Thymus (tissue), 11 donors: Measurements from ENCODE around the gene GRB7. TPM values are rescaled to one million over a fixed set of nuclear protein-coding genes. Genes with fewer than 3 reads are reported as not detected.
"Not testable (repeated sequence)": the region's sequence is repeated elsewhere in the genome, so short reads cannot be mapped to it uniquely, and the experiment has no call there.

Experiments used
- DNase-seq, 9 donors: peaks; one replicate each; pipeline ENCODE4 v3.0.0-alpha.2; 2013; ENCODE audit warnings: low spot score in 9 of 9, low read depth in 6 of 9, missing footprints in 1 of 9
- H3K27ac ChIP-seq, 2 donors: one replicate each; pipeline ENCODE4 v1.5.1; 2013; ENCODE audit warnings: control low read depth in 1 of 2, low read depth in 1 of 2, low read length in 1 of 2, mild to moderate bottlenecking in 1 of 2, moderate library complexity in 1 of 2
- H3K27me3 ChIP-seq, 2 donors: one replicate each; pipeline ENCODE4 v1.5.1; 2013; ENCODE audit warnings: low read length in 1 of 2; ENCODE audit not compliant: control insufficient read depth in 2 of 2, insufficient read depth in 1 of 2
- H3K36me3 ChIP-seq, 2 donors: one replicate each; pipeline ENCODE4 v1.5.1; 2013; ENCODE audit warnings: low read length in 1 of 2, mild to moderate bottlenecking in 1 of 2, moderate library complexity in 1 of 2; ENCODE audit not compliant: control insufficient read depth in 2 of 2, insufficient read depth in 2 of 2
- H3K4me1 ChIP-seq, 2 donors: one replicate each; pipeline ENCODE4 v1.5.1; 2013; ENCODE audit warnings: low read length in 2 of 2; ENCODE audit not compliant: control insufficient read depth in 2 of 2, insufficient read depth in 2 of 2
- H3K4me3 ChIP-seq, 2 donors: one replicate each; pipeline ENCODE4 v1.5.1; 2013; ENCODE audit warnings: low read length in 2 of 2, control low read depth in 1 of 2, mild to moderate bottlenecking in 1 of 2
- H3K9me3 ChIP-seq, 2 donors: one replicate each; pipeline ENCODE4 v1.5.1; 2013; ENCODE audit warnings: low read length in 1 of 2, mild to moderate bottlenecking in 1 of 2; ENCODE audit not compliant: control insufficient read depth in 2 of 2, insufficient read depth in 1 of 2
- WGBS: extraction: QIAGEN DNeasy Blood & Tissue Kit; methylation state at CpG from one replicate; pipeline ENCODE4 v1.1.7; 2013; 5-methylcytosine and 5-hydroxymethylcytosine counted together
- polyA plus RNA-seq: library from polyadenylated mRNA; stranded (reverse); fragments of 200-250 nt; gene quantifications from one replicate; pipeline ENCODE4 v1.2.3, GENCODE V29; 2013
- total RNA-seq: library from RNA; stranded (reverse); fragments of 120-200 nt; gene quantifications from one replicate; pipeline ENCODE4 v1.2.4, GENCODE V29; 2013
- donor health status: healthy.

The GRB7 gene
- total and polyA plus RNA-seq, 2 donors, result 1.3 to 4.1 TPM

DNA sequence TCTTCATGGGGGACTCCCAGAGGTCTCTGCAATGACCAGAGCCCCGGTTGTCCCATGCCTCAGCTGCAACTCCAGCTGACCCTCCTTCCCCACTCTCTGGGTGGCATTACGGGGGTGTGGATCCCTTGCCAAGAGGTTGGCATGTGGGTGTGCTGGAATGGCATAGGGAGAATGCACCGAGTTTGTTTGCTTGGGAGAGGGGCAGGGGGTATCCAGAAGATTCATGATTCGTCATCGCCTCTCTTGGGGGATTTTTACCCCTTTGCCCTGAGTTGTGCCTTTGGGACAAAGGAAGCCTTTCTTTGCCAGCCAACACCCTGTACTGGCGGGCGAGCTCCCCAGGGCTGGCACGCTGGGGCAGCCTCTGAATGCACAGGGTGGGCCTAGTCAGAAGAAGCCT, 31.4 kb upstream of the GRB7 start:
- no peak overlapping the region for H3K27ac ChIP-seq
- H3K36me3 ChIP-seq, result no peaks in the 10 kb centered on the region
- DNase-seq, result no peak
- no peak overlapping the region for H3K4me3 ChIP-seq
- 96% methylated on average over 8 of the region's 8 CpGs for WGBS
- no peaks in the 10 kb centered on the region for H3K9me3 ChIP-seq
- H3K27me3 ChIP-seq, result peaks cover 3 to 17% of the 10 kb centered on the region in 2 donors
- peaks cover 6 to 21% of the 10 kb centered on the region in 2 donors for H3K4me1 ChIP-seq

DNA sequence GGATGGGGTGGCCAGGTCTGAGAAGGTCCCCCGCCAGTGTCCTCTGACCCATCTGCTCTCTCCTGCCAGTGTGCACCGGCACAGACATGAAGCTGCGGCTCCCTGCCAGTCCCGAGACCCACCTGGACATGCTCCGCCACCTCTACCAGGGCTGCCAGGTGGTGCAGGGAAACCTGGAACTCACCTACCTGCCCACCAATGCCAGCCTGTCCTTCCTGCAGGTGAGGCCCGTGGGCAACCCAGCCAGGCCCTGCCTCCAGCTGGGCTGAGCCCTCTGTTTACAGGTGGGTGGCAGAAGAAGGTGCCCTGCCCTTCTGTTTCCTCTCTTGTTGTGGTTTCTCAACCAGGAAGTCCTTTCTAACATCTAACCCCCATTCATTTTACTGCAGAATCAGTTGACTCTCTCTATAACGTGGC, 30.8 kb upstream of the GRB7 start:
- Histone ChIP-seq H3K4me3 (no peak overlapping the region), H3K36me3 (no peaks in the 10 kb centered on the region), H3K4me1 (peaks cover 6 to 21% of the 10 kb centered on the region in 2 donors), H3K27me3 (peaks cover 0 to 11% of the 10 kb centered on the region in 2 donors), H3K9me3 (no peaks in the 10 kb centered on the region), H3K27ac (no peak overlapping the region)
- 71% methylated on average over 7 of the region's 7 CpGs for WGBS
- DNase-seq, result peak in 1 of 9 donors; percentile 23

DNA sequence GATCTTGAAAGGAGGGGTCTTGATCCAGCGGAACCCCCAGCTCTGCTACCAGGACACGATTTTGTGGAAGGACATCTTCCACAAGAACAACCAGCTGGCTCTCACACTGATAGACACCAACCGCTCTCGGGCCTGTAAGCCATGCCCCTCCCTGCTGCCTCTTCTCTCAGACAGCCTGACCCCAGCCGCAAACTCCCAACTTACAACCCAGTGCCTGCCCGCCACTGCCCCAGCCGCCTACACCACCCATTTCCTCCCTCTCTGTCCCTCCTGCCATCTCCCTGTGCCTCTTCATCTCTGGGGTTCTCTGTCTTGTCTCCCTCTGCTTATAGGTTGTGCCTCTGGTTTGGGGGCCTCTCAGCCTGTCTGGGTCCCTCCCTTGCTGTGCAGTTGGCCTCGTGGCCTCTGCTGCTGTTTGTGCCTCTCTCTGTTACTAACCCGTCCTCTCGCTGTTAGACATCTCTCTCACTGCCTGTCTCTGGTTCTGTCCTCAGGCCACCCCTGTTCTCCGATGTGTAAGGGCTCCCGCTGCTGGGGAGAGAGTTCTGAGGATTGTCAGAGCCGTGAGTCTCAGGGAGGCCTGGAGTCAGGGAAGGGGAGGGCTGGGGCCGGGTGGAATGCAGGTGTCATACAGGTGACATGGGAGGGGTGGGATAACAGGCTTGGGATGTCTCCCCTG, 28.3 kb upstream of the GRB7 start:
- Histone ChIP-seq H3K27me3 (no peaks in the 10 kb centered on the region), H3K4me3 (no peak overlapping the region), H3K4me1 (peaks cover 6 to 19% of the 10 kb centered on the region in 2 donors), H3K9me3 (no peaks in the 10 kb centered on the region), H3K36me3 (no peaks in the 10 kb centered on the region), H3K27ac (no peak overlapping the region)
- WGBS, result 98% methylated on average over 14 of the region's 14 CpGs
- DNase-seq, result no peak

DNA sequence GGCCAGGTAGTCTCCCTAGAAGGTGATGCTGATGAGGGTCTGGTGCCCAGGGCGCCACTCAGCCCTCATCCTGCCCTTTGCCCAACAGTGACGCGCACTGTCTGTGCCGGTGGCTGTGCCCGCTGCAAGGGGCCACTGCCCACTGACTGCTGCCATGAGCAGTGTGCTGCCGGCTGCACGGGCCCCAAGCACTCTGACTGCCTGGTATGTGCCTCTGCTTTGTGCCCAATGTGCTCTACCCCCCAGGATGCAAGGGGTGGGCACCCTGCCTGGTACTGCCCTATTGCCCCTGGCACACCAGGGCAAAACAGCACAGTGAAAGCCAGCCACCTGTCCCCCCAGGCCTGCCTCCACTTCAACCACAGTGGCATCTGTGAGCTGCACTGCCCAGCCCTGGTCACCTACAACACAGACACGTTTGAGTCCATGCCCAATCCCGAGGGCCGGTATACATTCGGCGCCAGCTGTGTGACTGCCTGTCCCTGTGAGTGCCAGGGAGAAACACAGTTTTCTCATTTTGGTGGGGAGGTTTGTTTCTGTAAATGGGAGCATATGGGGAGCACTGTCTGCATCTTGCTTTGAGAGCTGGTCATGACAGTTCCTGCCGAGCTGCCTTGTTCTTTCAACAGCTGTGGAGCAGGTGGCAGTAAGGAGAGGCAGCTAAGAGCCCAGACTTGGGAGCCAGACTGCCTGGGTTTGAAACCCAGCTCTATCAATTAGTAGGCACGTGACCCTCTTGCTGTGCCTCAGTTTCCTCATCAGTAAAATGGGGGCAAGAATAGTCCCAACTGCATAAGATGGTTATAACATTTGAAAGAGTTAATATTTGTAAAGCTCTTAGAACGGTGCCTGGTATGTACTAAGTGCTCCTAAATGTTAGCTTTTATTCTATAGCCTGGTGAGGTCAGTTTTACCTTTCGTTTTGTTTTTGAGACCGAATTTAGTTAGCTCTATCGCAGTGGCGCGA, 27.5 kb upstream of the GRB7 start:
- peak in 2 of 9 donors; percentile 25 to 35 for DNase-seq
- no peaks in the 10 kb centered on the region for H3K36me3 ChIP-seq

DNA sequence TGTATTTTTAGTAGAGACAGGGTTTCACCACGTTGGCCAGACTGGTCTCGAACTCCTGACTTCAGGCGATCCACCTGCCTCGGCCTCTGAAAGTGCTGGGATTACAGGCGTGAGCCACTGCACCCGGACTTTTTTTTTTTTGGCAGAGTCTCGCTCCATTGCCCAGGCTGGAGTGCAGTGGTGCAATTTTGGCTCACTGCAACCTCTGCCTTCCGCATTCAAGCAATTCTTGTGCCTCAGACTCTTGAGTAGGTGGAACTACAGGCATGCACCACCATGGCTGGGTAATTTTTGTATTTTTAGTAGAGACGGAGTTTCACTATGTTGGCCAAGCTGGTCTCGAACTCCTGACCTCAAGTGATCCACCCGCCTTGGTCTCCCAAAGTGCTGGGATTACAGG, 26.7 kb upstream of the GRB7 start:
- not testable (repeated sequence) for H3K27me3 ChIP-seq, H3K36me3 ChIP-seq, H3K27ac ChIP-seq, H3K9me3 ChIP-seq, H3K4me3 ChIP-seq, DNase-seq
- peaks cover 6 to 19% of the 10 kb centered on the region in 2 donors for H3K4me1 ChIP-seq
- 95% methylated on average over 11 of the region's 11 CpGs for WGBS

More for the DNA sequence above, 27.5 kb upstream of the GRB7 start:
- Histone ChIP-seq H3K4me1 (peaks cover 6 to 19% of the 10 kb centered on the region in 2 donors), H3K27me3 (no peaks in the 10 kb centered on the region), H3K4me3 (no peak overlapping the region), H3K27ac (no peak overlapping the region), H3K9me3 (no peaks in the 10 kb centered on the region)
- 96% methylated on average over 20 of the region's 20 CpGs for WGBS

DNA sequence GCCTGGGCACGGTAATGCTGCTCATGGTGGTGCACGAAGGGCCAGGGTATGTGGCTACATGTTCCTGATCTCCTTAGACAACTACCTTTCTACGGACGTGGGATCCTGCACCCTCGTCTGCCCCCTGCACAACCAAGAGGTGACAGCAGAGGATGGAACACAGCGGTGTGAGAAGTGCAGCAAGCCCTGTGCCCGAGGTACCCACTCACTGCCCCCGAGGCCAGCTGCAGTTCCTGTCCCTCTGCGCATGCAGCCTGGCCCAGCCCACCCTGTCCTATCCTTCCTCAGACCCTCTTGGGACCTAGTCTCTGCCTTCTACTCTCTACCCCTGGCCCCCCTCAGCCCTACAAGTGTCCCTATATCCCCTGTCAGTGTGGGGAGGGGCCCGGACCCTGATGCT, 25.9 kb upstream of the GRB7 start:
- H3K27ac ChIP-seq, result no peak overlapping the region
- no peaks in the 10 kb centered on the region for H3K36me3 ChIP-seq
- DNase-seq, result no peak
- peaks cover 6 to 17% of the 10 kb centered on the region in 2 donors for H3K4me1 ChIP-seq
- WGBS, result 97% methylated on average over 10 of the region's 10 CpGs
- H3K27me3 ChIP-seq, result no peaks in the 10 kb centered on the region
- no peak overlapping the region for H3K4me3 ChIP-seq
- H3K9me3 ChIP-seq, result no peaks in the 10 kb centered on the region

DNA sequence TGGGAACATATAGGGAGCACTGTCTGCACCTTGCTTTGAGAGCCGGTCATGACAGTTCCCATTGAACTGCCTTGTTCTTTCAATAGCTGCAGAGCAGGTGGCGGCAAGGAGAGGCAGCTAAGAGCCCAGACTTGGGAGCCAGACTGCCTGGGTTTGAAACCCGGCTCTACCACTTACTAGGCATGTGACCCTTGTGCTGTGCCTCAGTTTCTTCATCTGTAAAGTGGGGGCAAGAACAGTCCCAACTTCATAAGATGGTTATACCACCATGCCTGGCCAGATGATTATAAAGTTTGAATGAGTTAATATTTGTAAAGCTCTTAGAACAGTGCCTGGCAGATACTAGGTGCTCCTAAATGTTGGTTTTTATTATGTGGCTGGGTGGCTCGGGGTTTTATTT, 23.5 kb upstream of the GRB7 start:
- Histone ChIP-seq H3K9me3 (no peaks in the 10 kb centered on the region), H3K27ac (no peak overlapping the region), H3K36me3 (no peaks in the 10 kb centered on the region), H3K27me3 (no peaks in the 10 kb centered on the region), H3K4me3 (no peak overlapping the region), H3K4me1 (peaks cover 0 to 9% of the 10 kb centered on the region in 2 donors)
- WGBS, result 97% methylated on average over 4 of the region's 4 CpGs
- no peak for DNase-seq

DNA sequence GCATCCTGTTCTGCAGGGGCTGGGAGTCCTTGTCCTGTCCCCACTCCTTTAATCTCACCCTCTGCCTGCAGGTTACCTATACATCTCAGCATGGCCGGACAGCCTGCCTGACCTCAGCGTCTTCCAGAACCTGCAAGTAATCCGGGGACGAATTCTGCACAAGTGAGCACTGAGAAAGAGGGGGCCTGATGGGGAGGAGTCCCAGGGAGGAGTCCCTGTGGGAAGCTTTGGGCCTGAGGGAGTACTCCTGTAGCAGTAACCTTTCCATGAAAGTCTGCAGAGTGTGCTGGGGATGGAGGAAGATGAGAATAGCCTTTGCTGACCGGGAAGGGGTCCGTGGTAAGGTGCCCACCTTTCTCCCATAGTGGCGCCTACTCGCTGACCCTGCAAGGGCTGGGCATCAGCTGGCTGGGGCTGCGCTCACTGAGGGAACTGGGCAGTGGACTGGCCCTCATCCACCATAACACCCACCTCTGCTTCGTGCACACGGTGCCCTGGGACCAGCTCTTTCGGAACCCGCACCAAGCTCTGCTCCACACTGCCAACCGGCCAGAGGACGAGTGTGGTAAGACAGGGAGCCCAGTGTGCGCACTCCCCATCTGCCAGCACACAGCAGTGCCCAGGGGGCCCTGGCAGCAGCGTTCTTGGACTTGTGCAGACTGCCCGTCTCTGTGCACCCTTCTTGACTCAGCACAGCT, 22.2 kb upstream of the GRB7 start:
- H3K27ac ChIP-seq, result no peak overlapping the region
- WGBS, result 98% methylated on average over 18 of the region's 18 CpGs
- no peak overlapping the region for H3K4me3 ChIP-seq
- H3K4me1 ChIP-seq, result peaks cover 0 to under 1% of the 10 kb centered on the region in 2 donors
- H3K9me3 ChIP-seq, result no peaks in the 10 kb centered on the region
- no peaks in the 10 kb centered on the region for H3K27me3 ChIP-seq
- no peaks in the 10 kb centered on the region for H3K36me3 ChIP-seq
- no peak for DNase-seq
